Endothelial cell of umbilical vein (primary cell): Measurements from ENCODE around the gene FBXL2.

Source experiments
- EZH2 ChIP-seq: IDR thresholded peaks from 2 replicates; pipeline ENCODE4 v1.6.1; 2012; ENCODE audit warnings: borderline replicate concordance, low read depth, mild to moderate bottlenecking, moderate library complexity, low read length, inconsistent platforms; ENCODE audit not compliant: severe bottlenecking
- JUN ChIP-seq: IDR thresholded peaks from 2 replicates; pipeline ENCODE4 v1.6.1; 2011; ENCODE audit warnings: borderline replicate concordance, low read depth; ENCODE audit not compliant: insufficient read length, insufficient read depth
- POLR2AphosphoS5 ChIP-seq: IDR thresholded peaks from 2 replicates; pipeline ENCODE4 v1.6.1; 2012; ENCODE audit warnings: low read depth, mild to moderate bottlenecking, control low read depth, low read length, moderate library complexity; ENCODE audit not compliant: insufficient read depth
- TF ChIP-seq, protein P1 (sequence below): IDR thresholded peaks from 2 replicates; pipeline ENCODE4 v1.6.1; 2011; ENCODE audit not compliant: insufficient read depth, insufficient read length

DNA sequence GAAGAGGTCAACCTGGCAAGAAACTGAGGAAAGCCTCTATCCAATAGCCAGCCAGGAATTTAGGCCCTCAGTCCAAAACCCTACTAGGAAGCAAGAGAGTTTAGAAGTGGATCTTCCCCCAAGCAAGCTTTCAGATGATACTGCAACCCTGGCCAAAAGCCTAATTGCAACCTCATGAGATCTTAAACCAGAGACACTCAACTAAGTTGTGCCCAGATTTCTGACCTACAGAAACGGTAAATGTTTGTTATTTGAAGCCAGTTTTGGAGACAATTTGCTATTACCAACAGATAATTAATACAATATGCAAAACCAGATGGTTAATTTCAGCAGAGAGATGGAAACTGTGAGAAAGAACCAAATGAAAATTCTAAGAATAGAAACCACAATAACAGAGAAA, 37.0 kb upstream of the FBXL2 start:
- TF ChIP-seq, protein P1, sequence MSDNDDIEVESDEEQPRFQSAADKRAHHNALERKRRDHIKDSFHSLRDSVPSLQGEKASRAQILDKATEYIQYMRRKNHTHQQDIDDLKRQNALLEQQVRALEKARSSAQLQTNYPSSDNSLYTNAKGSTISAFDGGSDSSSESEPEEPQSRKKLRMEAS = no peak
- TF ChIP-seq POLR2AphosphoS5 = no peak
- TF ChIP-seq JUN = no peak
- TF ChIP-seq EZH2 = no peak
